WI38 (cell line): ENCODE results near the gene GAS2.

Experiments used
- H3K4me3 ChIP-seq: 2 replicates; pipeline ENCODE4 v1.5.1; 2011; ENCODE audit warnings: low read depth, mild to moderate bottlenecking, control low read depth, low read length
- CTCF ChIP-seq: IDR thresholded peaks from 2 replicates; pipeline ENCODE4 v1.5.1; 2012; ENCODE audit warnings: low read depth, mild to moderate bottlenecking, control low read depth, low read length

The GAS2 gene

GRCh38 chr11:22797047-22797446 lies 130.6 kb downstream of the GAS2 start:
- no peak for TF ChIP-seq CTCF
- H3K4me3 ChIP-seq, result no peak overlapping the region

GRCh38 chr11:22798901-22799300 lies 132.5 kb downstream of the GAS2 start:
- no peak for TF ChIP-seq CTCF

GRCh38 chr11:22800482-22800881 lies 134.1 kb downstream of the GAS2 start:
- H3K4me3 ChIP-seq, result no peak overlapping the region
- TF ChIP-seq CTCF, result no peak

More at GRCh38 chr11:22798901-22799300, 132.5 kb downstream of the GAS2 start:
- H3K4me3 ChIP-seq, result no peak overlapping the region

GRCh38 chr11:22802861-22803260 lies 136.4 kb downstream of the GAS2 start:
- TF ChIP-seq CTCF, result no peak
- H3K4me3 ChIP-seq, result no peak overlapping the region

GRCh38 chr11:22807391-22807790 lies 141.0 kb downstream of the GAS2 start:
- no peak overlapping the region for H3K4me3 ChIP-seq
- no peak for TF ChIP-seq CTCF

- TF ChIP-seq CTCF, result no peak
- H3K4me3 ChIP-seq, result no peak overlapping the region
These were observed 141.6 kb downstream of the GAS2 start for GRCh38 chr11:22807855-22808570.

GRCh38 chr11:22808571-22809197 lies 142.3 kb downstream of the GAS2 start:
- H3K4me3 ChIP-seq, result no peak overlapping the region
- TF ChIP-seq CTCF, result no peak
